GM23248 (cell line): ENCODE data around the gene PARP15. TPM values are rescaled to one million over a fixed set of nuclear protein-coding genes. Genes with fewer than 3 reads are reported as not detected.

Experiments used
- DNase-seq: peaks from one replicate; pipeline ENCODE4 v3.0.0-alpha.2; 2015
- H2AFZ ChIP-seq: fragments of 200-600 bp; sonication (generic); 2 replicates; pipeline ENCODE4 v1.6.1; 2016; ENCODE audit warnings: antibody characterized with exemption
- H3F3A ChIP-seq: fragments of 200-600 bp; sonication (generic); 2 replicates; pipeline ENCODE4 v1.6.1; 2016; ENCODE audit warnings: mild to moderate bottlenecking, antibody characterized with exemption, mixed run types; ENCODE audit not compliant: insufficient read depth
- H3K27ac ChIP-seq: fragments of 200-600 bp; sonication (generic); 2 replicates; pipeline ENCODE4 v1.5.1; 2016; ENCODE audit warnings: mild to moderate bottlenecking
- H3K27me3 ChIP-seq: fragments of 200-600 bp; sonication (generic); replicated peaks from 2 replicates; pipeline ENCODE4 v1.6.1; 2016; ENCODE audit warnings: mild to moderate bottlenecking; ENCODE audit not compliant: insufficient read depth
- H3K36me3 ChIP-seq: fragments of 200-600 bp; sonication (generic); 2 replicates; pipeline ENCODE4 v1.6.1; 2016; ENCODE audit warnings: low read depth, mild to moderate bottlenecking
- H3K4me1 ChIP-seq: fragments of 200-600 bp; sonication (generic); 2 replicates; pipeline ENCODE4 v1.6.1; 2016; ENCODE audit warnings: mild to moderate bottlenecking; ENCODE audit not compliant: insufficient read depth
- H3K4me2 ChIP-seq: fragments of 200-600 bp; sonication (generic); one replicate; pipeline ENCODE4 v1.6.1; 2016; ENCODE audit warnings: mild to moderate bottlenecking; ENCODE audit not compliant: unreplicated experiment
- H3K4me3 ChIP-seq: fragments of 200-600 bp; sonication (generic); 2 replicates; pipeline ENCODE4 v1.5.1; 2016; ENCODE audit warnings: mild to moderate bottlenecking
- H3K79me2 ChIP-seq: fragments of 200-600 bp; sonication (generic); 2 replicates; pipeline ENCODE4 v1.6.1; 2016; ENCODE audit warnings: mild to moderate bottlenecking; ENCODE audit not compliant: insufficient read depth
- H3K9ac ChIP-seq: fragments of 200-600 bp; sonication (generic); 2 replicates; pipeline ENCODE4 v1.6.1; 2016; ENCODE audit warnings: mild to moderate bottlenecking
- H3K9me2 ChIP-seq: fragments of 200-600 bp; sonication (generic); 2 replicates; pipeline ENCODE4 v1.6.1; 2016; ENCODE audit warnings: mixed run types, mild to moderate bottlenecking, moderate library complexity; ENCODE audit not compliant: insufficient read depth
- H3K9me3 ChIP-seq: fragments of 200-600 bp; sonication (generic); one replicate; pipeline ENCODE4 v1.6.1; 2017; ENCODE audit warnings: low read depth
- H4K20me1 ChIP-seq: fragments of 200-600 bp; sonication (generic); 2 replicates; pipeline ENCODE4 v1.6.0; 2016; ENCODE audit not compliant: insufficient read depth
- EZH2 ChIP-seq: fragments of 200-600 bp; sonication (generic); IDR thresholded peaks from 2 replicates; pipeline ENCODE4 v1.6.1; 2018; ENCODE audit warnings: antibody characterized with exemption, mild to moderate bottlenecking; ENCODE audit not compliant: insufficient read depth, poor library complexity, severe bottlenecking
- EZH2phosphoT487 ChIP-seq: fragments of 200-600 bp; sonication (generic); IDR thresholded peaks from 2 replicates; pipeline ENCODE4 v1.6.1; 2018; ENCODE audit warnings: antibody characterized with exemption, moderate library complexity, mild to moderate bottlenecking, low read depth; ENCODE audit not compliant: insufficient read depth
- WGBS, 2 experiments: methylation state at CpG; one replicate each; pipeline ENCODE4 v1.1.6; 2015 to 2017; ENCODE audit warnings: low lambda C conversion rate in 2 of 2, low coverage in 1 of 2; ENCODE audit errors: missing lambda C conversion rate in 2 of 2; 5-methylcytosine and 5-hydroxymethylcytosine counted together
- in situ Hi-C: fragments of 300-500 bp; cut with MboI; formaldehyde crosslinking; loops from 2 replicates; pipeline ENCODE4 v1.15.0; 2020
- polyA plus RNA-seq: library from polyadenylated mRNA; unstranded; fragments of >200 nt; fragmentation: Nextera tagmentation; extraction: Ambion mirVana; gene quantifications from 2 replicates; pipeline ENCODE4 v1.2.1, GENCODE V29; 2016
- total RNA-seq: library from RNA; depleted of rRNA; stranded (reverse); fragments of >200 nt; shearing (Covaris generic); gene quantifications from 2 replicates; pipeline ENCODE4 v1.2.3, GENCODE V29; 2014

Gene PARP15
- total and polyA plus RNA-seq, 2 experiments from 2014 or later: under 0.01 to 0.29 TPM

DNA sequence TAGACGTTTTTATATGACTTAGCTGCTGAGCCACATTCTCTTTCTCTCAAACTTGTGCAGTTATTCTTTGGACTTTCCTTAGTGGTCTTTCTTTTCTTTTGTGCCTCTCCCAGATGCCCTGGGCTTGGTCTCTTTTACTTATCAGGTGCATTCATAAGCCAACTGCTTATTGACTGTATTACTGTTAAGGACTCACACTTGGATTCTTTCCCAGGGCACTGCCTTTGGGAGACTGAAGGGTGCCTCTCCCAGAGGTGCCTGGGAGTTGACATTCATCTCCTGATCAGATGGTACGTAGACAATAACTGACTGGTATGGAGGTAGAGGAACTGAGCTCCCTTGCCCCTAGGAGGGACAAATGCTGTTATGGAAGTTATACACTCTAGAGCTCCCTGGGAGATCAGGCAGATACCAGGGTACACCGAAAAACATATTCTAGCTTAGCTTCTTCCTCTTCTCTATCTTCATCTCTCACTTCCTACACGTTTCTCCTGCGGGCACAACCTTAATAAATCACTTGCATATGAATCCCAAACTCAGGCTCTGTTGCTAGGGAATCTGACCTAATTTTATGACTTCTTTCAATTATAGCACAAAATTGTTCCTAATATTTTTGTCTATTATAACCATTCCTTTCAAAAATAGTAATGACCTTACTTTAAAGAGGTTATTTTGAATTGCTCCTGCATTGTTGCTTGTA, 24.7 kb downstream of the PARP15 start:
- H3K9me2 ChIP-seq: no peaks in the 10 kb centered on the region
- no peak overlapping the region for H3K4me3 ChIP-seq
- no peak for TF ChIP-seq EZH2
- TF ChIP-seq EZH2phosphoT487: no peak
- no peak for DNase-seq
- no peak overlapping the region for H3K9ac ChIP-seq
- no peak overlapping the region for H3K4me2 ChIP-seq
- no peaks in the 10 kb centered on the region for H3K79me2 ChIP-seq
- WGBS, 2 experiments: 32 to 42% methylated on average over 5 of the region's 5 CpGs
- H2AFZ ChIP-seq: no peak overlapping the region
- no peaks in the 10 kb centered on the region for H3K9me3 ChIP-seq
- no peaks in the 10 kb centered on the region for H4K20me1 ChIP-seq
- H3K4me1 ChIP-seq: no peaks in the 10 kb centered on the region
- H3F3A ChIP-seq: no peaks in the 10 kb centered on the region
- no peak overlapping the region for H3K27ac ChIP-seq
- no peaks in the 10 kb centered on the region for H3K27me3 ChIP-seq
- H3K36me3 ChIP-seq: no peaks in the 10 kb centered on the region
- in situ Hi-C loops: no loop called here

DNA sequence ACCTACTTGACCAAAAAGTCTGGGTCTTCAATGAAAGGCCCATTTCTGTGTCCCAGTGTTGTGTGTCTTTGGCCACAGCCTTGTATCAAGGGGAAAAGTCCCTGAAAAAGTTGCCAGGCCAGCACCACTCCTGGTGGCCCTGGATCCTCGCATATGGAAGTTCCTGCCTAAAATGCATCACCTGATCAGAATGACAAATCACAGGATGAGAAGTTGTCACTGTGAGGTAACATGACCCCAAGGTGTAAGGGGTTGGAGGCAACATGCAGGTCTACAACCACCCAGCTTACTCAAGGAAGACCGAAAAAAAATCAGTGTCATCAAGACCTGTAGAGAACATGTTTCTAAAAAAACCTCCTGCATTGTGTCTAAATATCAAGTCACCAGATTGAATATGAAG, 25.6 kb downstream of the PARP15 start:
- H4K20me1 ChIP-seq: no peaks in the 10 kb centered on the region
- H3K27me3 ChIP-seq: no peaks in the 10 kb centered on the region
- H3K4me1 ChIP-seq: no peaks in the 10 kb centered on the region
- no peak overlapping the region for H2AFZ ChIP-seq
- no peaks in the 10 kb centered on the region for H3F3A ChIP-seq
- no peaks in the 10 kb centered on the region for H3K9me2 ChIP-seq
- no peak overlapping the region for H3K4me3 ChIP-seq
- no peaks in the 10 kb centered on the region for H3K9me3 ChIP-seq
- 80 to 81% methylated on average over 2 of the region's 2 CpGs for WGBS, 2 experiments
- H3K79me2 ChIP-seq: no peaks in the 10 kb centered on the region
- no peak for DNase-seq
- no peaks in the 10 kb centered on the region for H3K36me3 ChIP-seq
- in situ Hi-C loops: no loop called here
- H3K9ac ChIP-seq: no peak overlapping the region
- H3K4me2 ChIP-seq: no peak overlapping the region
- H3K27ac ChIP-seq: no peak overlapping the region
- TF ChIP-seq EZH2 (no peak), EZH2phosphoT487 (no peak)

DNA sequence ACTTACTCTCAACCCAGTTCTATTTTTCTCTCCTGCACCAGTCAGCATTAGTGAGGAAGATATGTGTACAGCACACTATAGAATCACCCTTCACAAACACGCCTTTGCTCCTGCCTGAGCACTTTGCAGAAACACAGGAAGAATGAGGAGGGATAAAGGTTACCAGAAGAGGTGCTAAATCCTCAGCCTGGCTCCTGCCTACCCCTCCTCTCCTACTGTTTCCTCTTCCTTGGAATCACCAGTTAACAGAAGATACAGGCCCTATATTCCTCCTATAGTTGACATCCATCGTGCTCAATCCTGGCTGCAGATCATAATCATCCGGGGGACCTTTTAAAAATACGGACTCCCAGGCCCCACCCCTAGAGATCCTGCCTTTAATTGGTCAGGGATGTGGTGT, 28.9 kb downstream of the PARP15 start:
- Histone ChIP-seq H3K79me2 (no peaks in the 10 kb centered on the region), H3K9me2 (no peaks in the 10 kb centered on the region), H3K27me3 (no peaks in the 10 kb centered on the region), H3F3A (peaks cover 12% of the 10 kb centered on the region), H3K36me3 (no peaks in the 10 kb centered on the region), H3K4me2 (no peak overlapping the region), H3K4me1 (no peaks in the 10 kb centered on the region), H4K20me1 (no peaks in the 10 kb centered on the region), H3K9me3 (no peaks in the 10 kb centered on the region), H3K9ac (no peak overlapping the region), H2AFZ (no peak overlapping the region), H3K27ac (no peak overlapping the region), H3K4me3 (no peak overlapping the region)
- no peak for DNase-seq
- TF ChIP-seq EZH2: no peak
- TF ChIP-seq EZH2phosphoT487: no peak
- WGBS, 2 experiments: 50 to 57% methylated on average over 4 of the region's 4 CpGs
- in situ Hi-C loops: no loop called here

DNA sequence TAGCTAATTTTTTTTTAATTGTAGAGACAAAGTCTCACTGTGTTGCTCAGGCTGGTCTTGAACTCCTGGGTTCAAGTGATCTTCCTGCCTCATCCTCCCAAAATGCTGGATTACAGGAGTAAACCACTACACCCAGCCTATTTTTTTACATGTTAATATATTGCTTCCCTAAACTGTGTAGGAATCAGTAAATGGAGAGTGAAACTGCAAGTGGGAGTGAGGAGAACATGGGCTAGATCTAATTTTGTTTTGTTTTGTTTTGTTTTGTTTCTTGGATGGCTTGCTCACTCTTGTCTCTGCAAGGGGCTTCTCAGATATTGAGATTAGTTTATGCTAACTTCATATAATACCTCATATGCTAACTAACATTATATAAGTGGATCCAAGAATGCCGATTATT, 31.5 kb downstream of the PARP15 start:
- Histone ChIP-seq H3K79me2 (no peaks in the 10 kb centered on the region), H3K4me1 (no peaks in the 10 kb centered on the region), H3K36me3 (no peaks in the 10 kb centered on the region), H3K27me3 (no peaks in the 10 kb centered on the region), H3K4me3 (no peak overlapping the region), H3K4me2 (no peak overlapping the region), H3K9ac (no peak overlapping the region), H4K20me1 (no peaks in the 10 kb centered on the region), H3K9me3 (no peaks in the 10 kb centered on the region), H3F3A (peaks cover 12% of the 10 kb centered on the region), H2AFZ (no peak overlapping the region), H3K27ac (no peak overlapping the region), H3K9me2 (no peaks in the 10 kb centered on the region)
- no peak for TF ChIP-seq EZH2
- TF ChIP-seq EZH2phosphoT487: no peak
- in situ Hi-C loops: no loop called here
- 98 to 100% methylated on average over 1 of the region's 1 CpG for WGBS, 2 experiments
- no peak for DNase-seq
